HG03571 (cell line): Measurements from ENCODE around the gene SKIDA1.

Experiments used
- ATAC-seq: cut with Tn5 transposase; IDR thresholded peaks from one replicate; pipeline ENCODE4 v1.9.1; 2021; ENCODE audit not compliant: unreplicated experiment

The SKIDA1 gene

DNA sequence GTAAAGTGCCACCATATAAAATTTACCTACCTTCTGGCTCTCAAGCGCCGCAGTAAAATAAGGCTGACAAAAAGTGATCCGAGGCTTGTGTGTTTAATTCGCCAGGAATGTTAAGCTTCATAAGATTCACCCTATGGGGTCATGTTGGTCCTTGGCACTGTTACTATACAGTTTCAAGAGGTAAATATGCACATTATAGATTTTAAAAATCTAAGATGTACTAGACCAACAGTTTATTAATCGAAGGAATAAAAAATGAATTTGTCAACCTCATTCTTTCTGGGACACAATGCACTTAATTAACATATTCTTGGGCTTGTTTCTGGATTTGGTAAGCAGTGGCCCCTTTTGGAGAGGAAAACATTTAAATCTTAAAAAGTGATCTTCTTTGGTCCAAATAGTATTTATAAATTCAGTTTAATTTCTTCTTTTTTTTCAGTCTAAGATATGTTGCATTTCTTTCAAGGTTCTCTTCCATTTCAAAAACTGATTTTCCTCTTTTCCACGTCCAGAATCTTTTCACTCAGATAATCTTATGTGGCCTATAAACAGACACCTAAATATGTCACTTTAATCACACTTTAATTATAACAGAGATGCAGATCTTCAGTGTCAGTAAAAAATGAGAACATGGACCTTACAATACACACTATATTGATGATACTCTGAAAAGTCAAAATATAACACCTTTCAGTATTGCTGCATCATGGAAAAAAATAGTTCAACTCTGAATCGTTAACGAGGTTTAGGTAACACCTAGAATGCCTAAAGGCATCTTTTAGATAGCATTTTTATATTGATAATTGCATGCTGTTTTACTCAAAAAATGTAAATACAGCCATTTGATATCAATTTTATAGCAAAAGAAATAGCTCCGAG, 3.8 kb upstream of the SKIDA1 start:
- no peak for ATAC-seq

DNA sequence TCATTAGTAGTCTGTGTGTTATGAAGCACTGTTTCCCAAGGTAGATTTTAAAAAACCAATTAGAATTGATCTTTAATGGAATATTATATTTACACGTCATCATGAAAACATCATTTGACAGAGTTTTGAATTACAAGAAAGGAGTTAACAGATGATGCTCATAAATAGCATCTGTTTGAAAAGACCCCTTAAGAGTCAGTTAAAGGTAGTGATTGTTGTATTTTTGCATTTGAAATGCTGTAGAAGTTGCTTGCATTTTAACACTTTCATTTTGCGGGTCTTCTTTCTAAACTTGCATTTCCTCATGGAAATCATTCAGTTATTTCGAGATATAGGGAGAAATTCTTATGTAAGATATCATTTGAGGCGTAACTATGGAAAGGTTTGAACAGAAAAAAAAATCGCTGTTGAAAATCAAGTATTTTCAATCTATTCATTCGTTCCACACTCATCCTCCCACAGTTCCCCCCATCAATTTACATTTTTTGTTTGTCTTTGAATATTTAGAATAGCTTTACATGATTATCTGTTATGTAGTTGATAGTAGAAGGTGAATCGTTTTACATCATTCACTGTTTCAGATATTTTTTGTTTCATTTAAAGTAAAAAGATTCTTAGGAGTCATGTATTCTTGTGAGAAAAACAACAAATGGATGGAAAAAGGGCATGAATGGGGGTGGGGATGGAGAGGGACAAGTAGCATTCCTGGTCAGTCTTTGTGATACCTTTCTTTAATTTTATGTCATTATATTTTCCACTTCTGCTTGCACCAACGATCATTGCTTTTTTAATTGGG, 3.0 kb upstream of the SKIDA1 start:
- no peak for ATAC-seq

DNA sequence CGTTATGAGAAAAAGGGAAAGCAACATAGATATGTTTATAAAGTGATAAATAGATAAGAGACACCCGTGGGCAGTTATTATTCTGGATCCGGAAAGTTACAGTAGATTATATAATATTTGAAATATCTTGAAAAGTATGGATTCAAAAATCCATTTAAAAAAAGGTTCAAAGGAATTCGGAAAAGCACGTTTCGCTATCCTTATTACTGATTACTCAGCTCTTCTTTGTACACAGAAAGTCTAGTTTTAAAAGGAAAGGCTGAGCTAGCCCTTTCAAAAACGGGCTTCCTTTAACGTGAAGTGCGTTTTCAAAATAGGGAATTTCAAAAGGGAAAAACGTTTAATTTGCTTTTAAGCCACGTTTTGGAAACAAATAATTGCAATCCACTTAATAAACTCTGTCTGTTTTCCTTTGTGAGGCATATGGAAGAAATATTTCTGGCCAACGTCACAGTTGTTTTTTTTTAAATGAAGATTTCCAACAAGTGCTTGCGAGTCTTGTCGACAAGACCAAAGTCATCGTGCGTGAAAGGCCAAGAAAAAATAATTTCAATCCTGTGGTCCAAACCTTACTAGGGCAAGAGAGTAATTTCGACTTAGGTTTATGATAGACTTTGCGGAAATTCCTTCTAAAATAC, 2.2 kb upstream of the SKIDA1 start:
- no peak for ATAC-seq

DNA sequence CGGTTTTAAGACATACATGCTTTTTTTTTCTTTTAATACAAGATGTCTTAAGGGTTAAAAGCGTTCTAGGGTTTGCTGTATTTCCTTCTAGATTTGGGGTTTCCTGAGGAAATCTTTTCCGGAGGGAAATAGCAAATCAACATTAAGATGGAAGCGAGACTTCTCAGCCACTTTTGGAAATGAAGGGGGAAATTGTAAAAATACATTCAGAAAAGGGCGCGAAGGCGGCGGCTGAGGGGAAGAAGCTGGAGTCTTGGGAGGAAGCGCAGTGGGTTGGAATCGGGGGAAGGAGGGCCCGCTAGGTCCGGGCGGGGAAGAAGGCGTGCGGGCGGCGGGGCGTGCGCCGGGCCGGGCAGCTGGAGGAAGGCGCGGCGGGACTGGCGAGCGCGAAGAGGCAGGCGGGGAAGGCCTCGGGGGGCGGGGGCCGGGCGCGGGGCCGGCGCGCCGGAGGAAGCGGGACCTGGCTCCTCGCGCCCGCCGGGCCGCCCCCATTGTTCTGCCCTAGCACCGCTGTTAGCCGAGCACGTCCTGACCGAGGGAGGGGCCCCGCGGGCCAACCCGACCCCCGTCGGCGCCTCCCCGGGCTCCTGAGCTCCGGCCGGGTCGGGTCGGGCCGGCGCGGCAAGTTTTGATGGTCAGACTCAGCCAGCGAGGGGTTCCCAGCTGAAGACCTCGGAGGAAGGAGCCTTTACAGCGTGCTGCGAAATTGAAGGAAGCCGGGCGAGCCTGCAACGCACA, 1.5 kb upstream of the SKIDA1 start:
- ATAC-seq = no peak

DNA sequence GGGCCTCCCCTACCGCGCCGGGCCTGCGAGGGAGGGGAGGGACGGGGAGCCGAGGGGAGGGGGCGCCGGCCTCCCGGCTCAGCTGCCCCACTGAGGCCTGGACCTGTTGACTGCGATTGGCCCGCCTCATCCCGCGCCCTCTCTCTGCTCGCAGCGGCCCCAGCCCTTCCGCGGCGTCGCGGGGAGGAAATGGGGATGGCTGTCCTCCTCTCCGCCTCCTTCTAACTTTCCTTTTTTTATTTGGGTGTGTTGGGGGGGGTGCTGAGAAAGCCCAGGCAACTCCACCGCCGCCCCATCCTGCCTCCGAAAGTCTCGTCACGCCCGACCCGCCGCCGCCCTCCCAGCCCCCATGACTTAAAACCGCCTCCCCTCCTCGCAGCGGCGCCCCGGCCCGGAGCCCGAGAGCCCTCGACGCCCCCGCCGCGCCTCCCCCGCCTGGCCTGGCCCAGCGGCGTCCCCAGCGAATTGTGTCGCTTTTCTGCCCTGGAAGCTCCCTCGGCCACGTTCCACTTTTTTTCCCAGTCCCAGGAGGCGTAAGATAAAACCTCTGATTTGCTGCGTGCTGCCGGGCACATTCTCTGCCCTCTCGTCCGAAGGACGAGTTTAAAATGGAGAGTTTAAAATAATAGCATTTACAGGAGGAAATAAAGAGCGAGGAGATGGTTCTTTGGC, 842 bp upstream of the SKIDA1 start:
- peak; percentile 22 for ATAC-seq

DNA sequence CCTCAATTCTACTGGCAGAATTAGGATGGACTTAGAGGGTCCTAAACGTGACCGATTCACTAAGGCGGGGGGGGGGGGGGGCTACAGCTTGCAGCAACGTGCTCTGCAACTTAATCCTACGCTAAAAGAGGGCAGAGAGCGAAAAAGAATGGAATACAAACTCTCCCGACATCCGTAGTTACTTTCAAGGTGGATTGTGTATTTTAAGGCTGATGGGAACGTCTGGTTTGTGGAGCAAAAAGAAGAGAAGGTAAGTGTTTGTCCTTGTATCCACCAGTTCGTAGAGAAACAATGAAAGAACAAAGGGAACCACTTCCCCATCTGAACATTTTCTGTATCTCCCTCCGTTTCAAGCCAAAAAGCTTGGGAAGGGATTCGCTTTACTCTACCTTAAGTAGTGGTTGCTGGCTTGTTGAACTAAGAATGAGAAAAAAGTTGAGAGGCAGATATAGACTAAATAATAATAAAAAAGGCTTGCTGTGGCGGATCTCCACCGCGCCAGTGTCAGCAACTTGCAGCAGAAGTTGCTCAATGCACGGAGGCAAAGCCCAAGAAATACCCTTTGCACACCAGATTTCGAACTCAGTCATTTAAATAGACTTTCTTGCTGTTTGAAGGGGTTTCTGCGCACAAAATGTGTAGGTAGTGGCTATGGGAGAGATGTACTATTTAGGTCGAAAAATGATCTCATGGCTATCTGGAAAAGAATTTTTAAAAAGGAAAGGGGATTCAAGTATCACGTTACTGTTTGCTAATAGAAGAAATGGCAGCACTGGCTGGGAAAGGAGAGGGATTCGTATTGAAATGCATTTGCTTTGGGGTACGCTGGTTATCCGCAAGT, 736 bp downstream of the SKIDA1 start:
- ATAC-seq = no peak

DNA sequence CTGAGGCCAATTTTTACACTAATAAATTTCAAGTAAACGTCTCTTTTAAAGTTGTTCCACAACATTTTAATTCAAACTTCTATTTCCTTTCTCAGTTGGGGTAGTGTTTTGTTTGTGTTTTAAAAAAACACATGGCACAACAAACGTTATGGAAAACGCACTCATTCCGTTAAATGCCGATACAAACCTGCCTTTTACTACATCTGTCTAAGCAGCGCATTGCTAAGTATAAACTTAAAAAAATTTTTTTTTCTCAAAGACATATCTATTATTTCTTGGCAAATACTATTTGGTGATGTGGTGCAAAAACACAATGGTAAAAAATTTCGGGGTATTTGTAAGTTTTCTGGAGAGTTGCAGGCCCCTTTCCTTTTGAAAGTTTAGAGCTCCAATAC, 1.4 kb downstream of the SKIDA1 start:
- ATAC-seq = no peak

DNA sequence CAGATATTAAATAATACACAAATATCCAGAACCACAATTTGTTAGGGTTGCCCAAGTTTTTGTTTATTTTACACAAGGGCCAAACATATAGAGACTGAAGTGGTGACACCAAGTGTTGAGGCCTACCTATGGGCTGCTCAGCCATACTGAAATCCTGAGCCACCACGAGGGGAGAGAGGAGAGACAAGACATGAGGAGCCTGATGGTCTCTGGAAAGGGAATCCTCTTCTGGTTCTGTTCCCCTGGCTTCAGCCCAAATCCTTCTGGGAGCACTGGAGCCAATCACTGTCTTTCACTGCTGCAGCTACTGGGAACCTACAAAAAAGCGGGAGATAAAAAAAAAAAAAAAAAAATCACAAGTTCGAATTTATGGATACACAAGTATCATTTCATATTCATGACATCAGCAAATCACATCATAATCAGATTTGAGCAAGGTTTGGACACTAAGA, 1.9 kb downstream of the SKIDA1 start:
- ATAC-seq = no peak

DNA sequence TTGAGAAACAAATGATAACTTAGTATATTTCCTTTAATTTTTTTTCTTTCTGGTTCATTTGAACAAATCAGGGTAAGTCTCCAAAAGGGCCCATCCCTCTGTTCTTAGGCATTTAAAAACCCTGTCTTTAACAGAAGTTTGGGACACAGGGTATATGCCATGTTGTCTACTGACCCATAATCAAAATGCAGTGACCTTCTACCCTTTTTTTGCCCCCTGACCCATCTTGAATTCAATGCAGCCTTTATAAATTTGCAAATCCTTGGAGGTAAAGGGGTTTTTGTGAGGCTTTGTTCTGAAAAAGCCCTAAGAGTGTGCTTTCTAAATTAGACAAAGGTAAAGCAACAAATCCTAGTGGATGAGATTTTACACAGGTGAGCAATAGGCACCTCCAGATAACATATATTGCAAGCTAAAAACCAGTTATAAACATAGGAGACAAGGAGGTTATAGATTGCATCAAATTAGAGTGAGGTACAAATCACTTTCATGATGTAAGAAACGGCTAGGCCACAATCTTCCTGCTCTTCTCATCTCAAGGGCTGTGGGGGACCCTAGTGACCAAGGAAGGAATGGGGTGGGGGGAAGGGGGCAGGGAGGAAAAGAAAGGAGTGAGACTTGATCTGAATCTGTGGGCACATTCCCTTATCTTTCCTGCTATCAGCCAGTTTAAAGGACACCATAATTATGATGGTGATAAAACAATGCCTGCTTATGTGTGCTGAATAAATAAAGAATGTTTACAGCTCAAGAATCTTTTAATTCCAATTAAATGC, 2.7 kb downstream of the SKIDA1 start:
- no peak for ATAC-seq

DNA sequence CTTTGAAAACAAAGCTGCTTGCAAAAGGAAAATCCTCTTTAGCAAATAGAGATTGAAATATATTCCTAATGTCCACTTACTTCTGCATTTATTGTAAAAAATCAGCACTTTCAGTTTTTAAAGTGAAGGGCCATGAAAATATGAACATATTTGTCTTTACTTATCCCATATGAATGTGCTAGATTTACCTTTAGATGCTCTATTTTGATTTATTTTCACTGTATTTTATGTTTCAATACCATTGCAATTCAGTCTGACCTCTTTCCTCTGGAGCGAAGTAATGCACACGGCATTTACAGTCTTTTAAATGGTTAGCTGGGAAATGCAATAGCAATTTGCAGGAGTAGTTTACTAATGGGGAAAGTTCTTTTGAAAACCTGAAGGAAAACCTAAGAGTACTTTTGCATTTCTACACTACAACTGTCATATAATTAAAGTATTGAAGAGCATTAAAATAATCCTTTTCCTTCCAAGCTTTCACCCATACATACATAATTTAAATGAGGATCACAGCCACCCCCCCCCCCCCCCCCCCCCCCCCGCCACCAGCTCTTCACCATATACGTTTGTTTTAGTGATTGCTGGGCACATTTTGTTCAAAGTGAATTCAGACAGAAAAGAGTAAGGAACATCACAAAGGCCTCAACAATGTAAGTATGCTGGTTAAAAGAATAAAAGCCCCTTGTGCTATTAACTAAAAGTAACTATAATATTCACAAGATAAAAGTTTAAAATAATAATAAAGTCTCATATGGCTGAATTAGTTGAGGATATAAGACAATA, 3.5 kb downstream of the SKIDA1 start:
- no peak for ATAC-seq

DNA sequence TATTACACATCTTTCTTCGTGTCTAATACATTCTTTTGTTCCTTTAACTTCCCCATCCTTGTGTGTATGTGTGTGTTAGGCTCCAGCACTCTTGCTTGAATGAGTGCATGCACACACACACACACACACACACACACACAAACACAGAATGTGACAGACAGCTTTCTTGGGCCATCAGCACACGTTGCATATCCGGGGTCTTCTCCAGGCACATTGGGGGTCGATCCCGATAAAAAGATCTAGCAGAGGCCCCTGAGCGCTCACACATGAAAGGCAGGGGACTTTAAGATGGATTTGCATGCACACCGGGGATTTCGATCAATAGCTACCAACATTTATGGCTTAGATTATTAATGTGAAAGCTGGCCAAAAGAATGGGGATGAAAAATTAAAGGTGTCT, 4.5 kb downstream of the SKIDA1 start:
- ATAC-seq = no peak

DNA sequence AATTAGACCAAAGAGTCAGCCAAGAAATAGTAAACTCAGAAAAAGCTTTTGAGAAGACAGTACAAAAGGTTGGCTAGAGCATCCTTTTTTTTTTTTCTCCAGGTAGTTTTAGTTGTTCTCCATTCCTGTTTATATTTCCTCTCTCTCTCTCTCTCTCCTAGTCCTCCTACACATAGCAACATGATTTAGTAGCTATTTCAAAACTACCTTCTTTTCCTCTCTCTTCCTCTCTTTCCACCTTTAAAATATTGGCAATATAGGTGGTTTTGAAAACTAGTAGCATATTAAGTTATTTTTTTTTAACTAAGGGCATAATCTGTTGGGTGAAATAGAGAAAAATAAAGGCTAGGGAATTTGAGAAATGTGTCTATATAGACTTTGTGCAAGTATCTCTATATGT, 5.0 kb downstream of the SKIDA1 start:
- no peak for ATAC-seq

DNA sequence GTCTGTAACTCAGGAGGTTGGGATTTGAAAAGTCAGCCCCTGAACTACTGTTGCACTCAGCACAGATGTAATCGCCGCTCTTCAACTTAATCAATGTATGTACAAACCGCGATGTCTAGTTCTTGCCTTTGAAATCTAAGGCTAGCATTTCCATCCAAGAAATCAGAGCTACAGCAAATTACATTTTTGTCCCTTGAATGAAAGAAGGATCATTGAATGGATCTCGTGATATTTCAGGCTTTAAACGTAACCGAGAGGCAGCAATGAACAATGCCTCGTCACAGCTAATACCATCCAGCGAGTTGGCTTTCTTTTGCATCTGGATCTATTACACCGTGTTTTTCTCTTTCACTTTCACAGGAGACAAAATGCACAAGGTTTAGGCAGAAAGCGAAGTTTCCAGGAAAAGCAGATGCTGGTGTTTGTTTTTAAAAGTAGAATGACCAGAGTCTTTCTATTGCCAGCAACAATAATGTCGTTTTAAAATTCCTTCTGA, 5.5 kb downstream of the SKIDA1 start:
- ATAC-seq = no peak

DNA sequence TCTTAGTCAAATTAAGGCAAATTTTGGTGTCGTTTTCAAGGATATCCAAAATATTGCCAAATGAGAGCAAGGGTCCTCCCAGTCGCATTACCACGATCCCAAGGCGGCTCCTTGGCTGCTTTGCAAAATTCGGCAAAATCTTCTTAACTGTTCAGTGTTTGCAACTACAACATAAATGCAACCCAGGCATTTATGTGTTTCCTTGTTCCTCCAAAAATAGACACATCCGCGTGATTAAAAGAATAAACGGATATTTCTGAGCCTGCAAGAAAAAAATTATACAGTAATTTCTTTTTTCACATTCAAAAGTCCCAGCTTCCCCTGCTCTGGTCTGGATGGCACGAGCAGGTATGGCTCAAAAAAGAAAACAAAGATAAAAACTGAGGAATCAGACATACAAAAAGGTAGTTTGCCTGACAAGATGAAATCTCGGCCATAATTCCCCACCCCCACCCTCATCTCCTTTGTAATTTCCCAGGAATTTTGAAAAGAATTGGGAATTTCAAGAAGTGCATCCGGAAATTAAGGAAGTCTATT, 6.0 kb downstream of the SKIDA1 start:
- ATAC-seq = no peak

DNA sequence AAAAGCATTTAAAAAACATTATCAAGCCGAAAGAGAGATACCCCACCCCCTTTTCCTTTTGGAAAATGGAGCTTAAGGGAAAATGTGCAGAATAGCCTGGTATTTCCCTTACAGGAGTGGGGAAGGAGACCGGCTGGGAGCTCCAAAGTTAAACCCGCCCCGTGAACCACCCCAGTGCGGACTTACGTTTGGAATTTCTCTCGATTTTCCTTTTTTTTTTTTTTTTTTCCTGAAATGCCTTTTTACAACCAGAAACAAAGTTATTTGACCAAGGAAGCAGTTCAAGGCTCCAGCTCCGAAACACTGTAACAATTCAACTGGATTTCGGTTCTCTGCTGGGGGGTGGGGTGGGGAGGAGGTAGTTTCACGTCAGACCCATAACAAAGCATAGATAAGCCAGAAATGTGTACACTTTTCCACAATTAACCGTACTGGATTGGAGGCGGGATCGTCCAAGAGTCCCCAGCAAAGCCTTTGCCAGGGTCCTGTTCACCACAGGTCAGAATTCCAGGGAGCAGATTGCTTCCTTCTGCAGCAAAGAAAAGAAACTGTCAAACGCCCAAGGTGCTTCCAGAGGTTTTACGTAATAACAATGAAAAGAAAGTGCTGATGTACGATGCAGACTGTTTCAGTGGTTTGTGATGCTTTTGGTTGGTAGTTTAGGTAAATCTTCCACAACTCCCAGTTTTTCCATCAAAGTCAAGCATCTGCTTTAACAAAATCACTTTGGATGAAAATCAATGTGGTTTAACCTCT, 6.7 kb downstream of the SKIDA1 start:
- no peak for ATAC-seq

DNA sequence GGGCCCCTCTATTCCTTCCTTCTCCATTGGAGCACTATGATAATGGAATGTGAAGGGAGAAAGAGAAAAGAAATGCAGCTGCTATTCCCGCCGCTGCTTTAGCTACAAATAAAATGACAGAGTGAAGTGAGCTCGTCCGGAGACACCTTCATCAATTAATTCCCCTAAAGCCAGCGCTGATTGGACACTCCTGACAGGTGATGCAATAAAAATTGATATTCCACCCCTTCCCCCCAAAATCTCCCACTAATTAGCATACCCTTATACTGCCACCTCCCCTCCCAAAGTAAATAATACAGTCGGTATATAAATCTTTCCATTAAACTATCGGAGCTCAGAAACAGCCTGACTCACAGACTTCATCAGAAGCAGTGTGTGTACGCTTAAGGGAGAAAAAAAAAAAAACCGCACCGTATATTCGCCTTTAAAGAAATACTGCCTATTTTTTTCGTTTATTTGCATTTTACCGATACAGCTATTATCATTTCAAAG, 7.3 kb downstream of the SKIDA1 start:
- no peak for ATAC-seq
